Loucy (cell line): ENCODE results near the gene KRTAP10-8.
"Not testable (repeated sequence)": the region's sequence is repeated elsewhere in the genome, so short reads cannot be mapped to it uniquely, and the experiment has no call there.

Source experiments
- H2AFZ ChIP-seq: fragments of 200-600 bp; sonication (generic); 2 replicates; pipeline ENCODE4 v1.6.0; 2016; ENCODE audit warnings: antibody characterized with exemption, mild to moderate bottlenecking, low read length, moderate library complexity
- H3F3A ChIP-seq: fragments of 200-600 bp; 2 replicates; pipeline ENCODE4 v1.6.0; 2016; ENCODE audit warnings: antibody characterized with exemption, low read depth, mild to moderate bottlenecking
- H3K27me3 ChIP-seq: fragments of 200-600 bp; sonication (generic); 2 replicates; pipeline ENCODE4 v1.6.1; 2014; ENCODE audit warnings: low read length, mild to moderate bottlenecking; ENCODE audit not compliant: insufficient read depth, poor library complexity, severe bottlenecking
- H3K36me3 ChIP-seq: fragments of 200-600 bp; sonication (generic); 2 replicates; pipeline ENCODE4 v1.6.1; 2016; ENCODE audit warnings: low read length; ENCODE audit not compliant: insufficient read depth
- H3K4me1 ChIP-seq: fragments of 200-600 bp; sonication (generic); 2 replicates; pipeline ENCODE4 v1.5.1; 2014; ENCODE audit warnings: low read length, mild to moderate bottlenecking; ENCODE audit not compliant: insufficient read depth, poor library complexity, severe bottlenecking
- H3K4me2 ChIP-seq: fragments of 200-600 bp; sonication (generic); 2 replicates; pipeline ENCODE4 v1.6.0; 2014; ENCODE audit warnings: antibody characterized with exemption, low read length, low read depth, mild to moderate bottlenecking; ENCODE audit not compliant: poor library complexity, severe bottlenecking
- H3K4me3 ChIP-seq: fragments of 200-600 bp; sonication (generic); 2 replicates; pipeline ENCODE4 v1.5.1; 2014; ENCODE audit warnings: low read length, mild to moderate bottlenecking, mixed read lengths; ENCODE audit not compliant: poor library complexity, severe bottlenecking
- H3K79me2 ChIP-seq: fragments of 200-600 bp; sonication (generic); 2 replicates; pipeline ENCODE4 v1.6.1; 2014; ENCODE audit warnings: low read length; ENCODE audit not compliant: insufficient read depth
- H3K9ac ChIP-seq: fragments of 200-600 bp; sonication (generic); 2 replicates; pipeline ENCODE4 v1.6.0; 2014; ENCODE audit warnings: mild to moderate bottlenecking, low read depth, low read length, moderate library complexity; ENCODE audit not compliant: poor library complexity, severe bottlenecking
- H3K9me2 ChIP-seq: fragments of 200-600 bp; sonication (generic); replicated peaks from 2 replicates; pipeline ENCODE4 v1.6.1; 2016; ENCODE audit warnings: low read depth, low read length, mixed read lengths
- H3K9me3 ChIP-seq: fragments of 200-600 bp; sonication (generic); 2 replicates; pipeline ENCODE4 v1.6.1; 2014; ENCODE audit warnings: mild to moderate bottlenecking, antibody characterized with exemption, low read length, low read depth; ENCODE audit not compliant: insufficient read depth
- H4K20me1 ChIP-seq: fragments of 200-600 bp; sonication (generic); 2 replicates; pipeline ENCODE4 v1.6.0; 2014; ENCODE audit warnings: antibody characterized with exemption, low read length, mild to moderate bottlenecking; ENCODE audit not compliant: insufficient read depth, poor library complexity, severe bottlenecking
- CTCF ChIP-seq: fragments of 200-600 bp; sonication (generic); conservative IDR thresholded peaks from 2 replicates; pipeline ENCODE4 v1.5.1; 2014; ENCODE audit warnings: mild to moderate bottlenecking, antibody characterized with exemption, low read length
- EZH2phosphoT487 ChIP-seq: fragments of 200-600 bp; IDR thresholded peaks from 2 replicates; pipeline ENCODE4 v1.6.1; 2018; ENCODE audit warnings: antibody characterized with exemption, mild to moderate bottlenecking, moderate library complexity, borderline replicate concordance

Gene KRTAP10-8

GRCh38 chr21:44599264-44600029 is 12.4 kb upstream of the KRTAP10-8 start:
- H3K4me2 ChIP-seq, result no peak overlapping the region
- no peak overlapping the region for H3K4me3 ChIP-seq
- H3K4me1 ChIP-seq, result no peaks in the 10 kb centered on the region
- H3F3A ChIP-seq, result no peaks in the 10 kb centered on the region
- no peak overlapping the region for H2AFZ ChIP-seq
- no peaks in the 10 kb centered on the region for H4K20me1 ChIP-seq
- no peak overlapping the region for H3K9ac ChIP-seq
- no peaks in the 10 kb centered on the region for H3K9me3 ChIP-seq
- no peaks in the 10 kb centered on the region for H3K9me2 ChIP-seq
- H3K27me3 ChIP-seq, result no peaks in the 10 kb centered on the region
- no peaks in the 10 kb centered on the region for H3K79me2 ChIP-seq
- TF ChIP-seq CTCF (no peak), EZH2phosphoT487 (no peak)
- no peaks in the 10 kb centered on the region for H3K36me3 ChIP-seq

- not testable (repeated sequence) for H3K4me3 ChIP-seq, H3K9me2 ChIP-seq, H3K4me2 ChIP-seq, H3K36me3 ChIP-seq, H3F3A ChIP-seq, H3K9me3 ChIP-seq, H3K9ac ChIP-seq, H3K4me1 ChIP-seq, H4K20me1 ChIP-seq, H3K27me3 ChIP-seq, H3K79me2 ChIP-seq, H2AFZ ChIP-seq
Observed at GRCh38 chr21:44600118-44600978, 11.5 kb upstream of the KRTAP10-8 start, which contains the start of gene KRTAP10-7. KRTAP10-7 (plus strand) TSS chr21:44600597; CDS start chr21:44600622, 25 bp downstream.

GRCh38 chr21:44601091-44601490 is 10.8 kb upstream of the KRTAP10-8 start:
- H3K4me3 ChIP-seq, result not testable (repeated sequence)

GRCh38 chr21:44601596-44602462 is 10.1 kb upstream of the KRTAP10-8 start:
- Histone ChIP-seq H3K79me2 (no peaks in the 10 kb centered on the region), H3K4me3 (no peak overlapping the region), H2AFZ (no peak overlapping the region), H3K9me2 (no peaks in the 10 kb centered on the region), H3F3A (no peaks in the 10 kb centered on the region), H3K27me3 (no peaks in the 10 kb centered on the region), H3K9ac (no peak overlapping the region), H4K20me1 (no peaks in the 10 kb centered on the region), H3K9me3 (no peaks in the 10 kb centered on the region), H3K4me2 (no peak overlapping the region), H3K36me3 (no peaks in the 10 kb centered on the region), H3K4me1 (no peaks in the 10 kb centered on the region)
- TF ChIP-seq EZH2phosphoT487 (no peak), CTCF (no peak)

More at GRCh38 chr21:44601091-44601490, 10.8 kb upstream of the KRTAP10-8 start:
- H3K9me3 ChIP-seq, H4K20me1 ChIP-seq, H3K36me3 ChIP-seq, H3K9ac ChIP-seq, H3K9me2 ChIP-seq, H3K27me3 ChIP-seq, H3K4me1 ChIP-seq, H3K4me2 ChIP-seq, H3K79me2 ChIP-seq, H3F3A ChIP-seq, H2AFZ ChIP-seq: not testable (repeated sequence)
